GM10248 (cell line): ENCODE results near the gene SGIP1.
"Not testable (repeated sequence)": the region's sequence is repeated elsewhere in the genome, so short reads cannot be mapped to it uniquely, and the experiment has no call there.

Source experiments
- CTCF ChIA-PET: fragments of 300-600 bp; sonication (Branson Sonifier 250); formaldehyde crosslinking; extraction: SDS; loops from one replicate; lab custom pipeline; 2021; ENCODE audit warnings: antibody characterized with exemption; lab: Yijun Ruan, JAX
- POLR2A ChIA-PET: fragments of 350-650 bp; sonication (Branson Sonifier 250); formaldehyde crosslinking; extraction: SDS; loops from one replicate; lab custom pipeline; 2020; ENCODE audit warnings: antibody characterized with exemption; lab: Yijun Ruan, JAX
- DNase-seq: peaks from one replicate; pipeline ENCODE4 v3.0.0; 2012; ENCODE audit errors: extremely low spot score
- CTCF ChIP-seq: IDR thresholded peaks from 2 replicates; pipeline ENCODE4 v1.5.1; 2012; ENCODE audit warnings: mild to moderate bottlenecking, low read depth; ENCODE audit errors: extremely low read depth, missing control alignments, control extremely low read depth

Gene SGIP1

GRCh38 chr1:66777831-66778230, 243.9 kb downstream of the SGIP1 start:
- ChIA-PET POLR2A (no interaction called here), CTCF (interaction anchor here (0.9 to 1.5 kb wide), 3 partner anchors 12 to 52 kb away, joined by 3 to 7 read pairs (median 3); no protein-coding TSS in a partner anchor)
- DNase-seq: no peak
- no peak for TF ChIP-seq CTCF

- POLR2A ChIA-PET: no interaction called here
- no peak for TF ChIP-seq CTCF
- DNase-seq: no peak
- CTCF ChIA-PET: interaction anchor here (1.5 kb wide), 1 partner anchor 13 kb away, joined by 7 read pairs; no protein-coding TSS in a partner anchor
Measured at GRCh38 chr1:66778266-66778665, 244.3 kb downstream of the SGIP1 start.

GRCh38 chr1:66778969-66779368, 245.0 kb downstream of the SGIP1 start:
- ChIA-PET POLR2A (no interaction called here), CTCF (interaction anchor here (1.5 kb wide), 1 partner anchor 13 kb away, joined by 7 read pairs; no protein-coding TSS in a partner anchor)
- no peak for TF ChIP-seq CTCF
- no peak for DNase-seq

- CTCF ChIA-PET: interaction anchor here (1.0 kb wide), 1 partner anchor 14 kb away, joined by 3 read pairs; no protein-coding TSS in a partner anchor
- POLR2A ChIA-PET: no interaction called here
- DNase-seq: no peak
- no peak for TF ChIP-seq CTCF
Measured at GRCh38 chr1:66779475-66780078, 245.6 kb downstream of the SGIP1 start.

- DNase-seq, CTCF ChIA-PET, POLR2A ChIA-PET: not testable (repeated sequence)
Measured at GRCh38 chr1:66785800-66786199, 251.8 kb downstream of the SGIP1 start.

- ChIA-PET CTCF (interaction anchor here (1.0 kb wide), 1 partner anchor 9 kb away, joined by 3 read pairs; no protein-coding TSS in a partner anchor), POLR2A (interaction anchor here (0.6 kb wide), 1 partner anchor 31 kb away, joined by 3 read pairs; no protein-coding TSS in a partner anchor)
- no peak for DNase-seq
- TF ChIP-seq CTCF: no peak
Measured at GRCh38 chr1:66787641-66788040, 253.7 kb downstream of the SGIP1 start.
